HCT116 (cell line): ENCODE results near the gene DENND5B. TPM values are rescaled to one million over a fixed set of nuclear protein-coding genes. Genes with fewer than 3 reads are reported as not detected.
"Not testable (repeated sequence)": the region's sequence is repeated elsewhere in the genome, so short reads cannot be mapped to it uniquely, and the experiment has no call there.

Source experiments
- ATAC-seq: fragments of 200-7000 bp; cut with Tn5 transposase; 2 replicates; pipeline ENCODE4 v1.9.1; 2020; ENCODE audit warnings: mild to moderate bottlenecking, moderate library complexity
- BruUV-seq: library from RNA; stranded (reverse); fragments of 400-500 nt; replicated peaks from 2 replicates; lab custom pipeline; 2021; lab: Mats Ljungman, UMichigan
- CTCF ChIA-PET: fragments of 300-600 bp; sonication (Branson Sonifier 250); formaldehyde crosslinking; loops from one replicate; lab custom pipeline; 2021; ENCODE audit warnings: antibody characterized with exemption; lab: Charles Lee
- POLR2A ChIA-PET: fragments of 300-600, 350-600 bp; sonication (Branson Sonifier 250); formaldehyde crosslinking; loops from one replicate; lab custom pipeline; 2021; ENCODE audit warnings: antibody characterized with exemption; lab: Charles Lee
- RAD21 ChIA-PET, 2 experiments: fragments of 300-600 bp; sonication (Branson Sonifier 250); formaldehyde crosslinking; loops; one replicate each; lab custom pipeline; 2023; ENCODE audit warnings: low total read pairs in 2 of 2; ENCODE audit not compliant: uncharacterized antibody in 2 of 2, unreplicated experiment in 2 of 2, low non-redundant PET in 1 of 2; lab: Charles Lee
- DNase-seq: peaks from one replicate; pipeline ENCODE4 v3.0.0-alpha.2; 2010; ENCODE audit warnings: low read depth, low spot score
- H2AFZ ChIP-seq: fragments of 200-600 bp; shearing (Covaris generic), sonication (generic); 2 replicates; pipeline ENCODE4 v1.6.1; 2017; ENCODE audit warnings: low read depth, mixed run types, mixed read lengths, antibody characterized with exemption, low read length; ENCODE audit not compliant: poor library complexity, severe bottlenecking
- H3K27ac ChIP-seq: 2 replicates; pipeline ENCODE4 v1.5.1; 2012; ENCODE audit warnings: low read depth, low read length
- H3K27me3 ChIP-seq: fragments of 200-600 bp; sonication (generic); 2 replicates; pipeline ENCODE4 v1.6.1; 2016; ENCODE audit warnings: mixed run types, low read length, mixed read lengths; ENCODE audit not compliant: insufficient read depth
- H3K36me3 ChIP-seq, 2 experiments: fragments of 200-500 bp in 1 of 2; fragments of 200-600 bp in 1 of 2; sonication (Bioruptor generic) in 1 of 2; sonication (generic) in 1 of 2; 2 replicates each; pipeline versions ENCODE4 v1.5.1 to v1.6.1; 2014 to 2016; ENCODE audit warnings: low read length in 2 of 2, inconsistent platforms in 1 of 2, mixed read lengths in 1 of 2, mixed run types in 1 of 2; ENCODE audit not compliant: insufficient read depth in 2 of 2, control insufficient read depth in 1 of 2
- H3K4me1 ChIP-seq, 2 experiments: fragments of 200-600 bp in 1 of 2; sonication (generic) in 1 of 2; 2 replicates each; pipeline versions ENCODE4 v1.5.1 to v1.6.1; 2012 to 2017; ENCODE audit warnings: low read length in 2 of 2, inconsistent platforms in 1 of 2, mild to moderate bottlenecking in 1 of 2, mixed read lengths in 1 of 2, mixed run types in 1 of 2, moderate library complexity in 1 of 2; ENCODE audit not compliant: insufficient read depth in 2 of 2, control insufficient read depth in 1 of 2
- H3K4me2 ChIP-seq: fragments of 200-600 bp; sonication (generic); 2 replicates; pipeline ENCODE4 v1.6.1; 2017; ENCODE audit warnings: mixed run types, low read length, mixed read lengths
- H3K4me3 ChIP-seq, 2 experiments: fragments of 200-600 bp in 1 of 2; sonication (generic) in 1 of 2; replicated peaks in 1 of 2; 2 replicates each; pipeline ENCODE4 v1.5.1; 2011 to 2016; ENCODE audit warnings: low read length in 2 of 2, control low read depth in 1 of 2, low read depth in 1 of 2, mild to moderate bottlenecking in 1 of 2, mixed read lengths in 1 of 2, mixed run types in 1 of 2
- H3K79me2 ChIP-seq: fragments of 200-600 bp; sonication (generic); 2 replicates; pipeline ENCODE4 v1.6.1; 2017; ENCODE audit warnings: mild to moderate bottlenecking, mixed run types, low read length, moderate library complexity, mixed read lengths; ENCODE audit not compliant: insufficient read depth
- H3K9ac ChIP-seq: fragments of 200-600 bp; sonication (generic); 2 replicates; pipeline ENCODE4 v1.6.1; 2016; ENCODE audit warnings: low read length, mixed read lengths
- H3K9me2 ChIP-seq: fragments of 200-600 bp; sonication (generic), shearing (Covaris generic); 2 replicates; pipeline ENCODE4 v1.6.1; 2017; ENCODE audit warnings: mixed run types, mild to moderate bottlenecking, moderate library complexity; ENCODE audit not compliant: insufficient read depth
- H3K9me3 ChIP-seq, 2 experiments: fragments of 200-500 bp in 1 of 2; fragments of 200-600 bp in 1 of 2; sonication (Bioruptor generic) in 1 of 2; sonication (generic) in 1 of 2; 2 replicates each; pipeline ENCODE4 v1.6.1; 2014 to 2017; ENCODE audit warnings: low read length in 2 of 2, mixed read lengths in 2 of 2, inconsistent platforms in 1 of 2, low read depth in 1 of 2, mild to moderate bottlenecking in 1 of 2, mixed run types in 1 of 2, moderate library complexity in 1 of 2; ENCODE audit not compliant: control insufficient read depth in 1 of 2, insufficient read depth in 1 of 2
- H4K20me1 ChIP-seq: fragments of 200-600 bp; sonication (generic), shearing (Covaris generic); 2 replicates; pipeline ENCODE4 v1.6.1; 2017; ENCODE audit warnings: mixed run types, mild to moderate bottlenecking, moderate library complexity; ENCODE audit not compliant: insufficient read depth
- CTCF ChIP-seq, 3 experiments: fragments of 200-600 bp in 1 of 3; sonication (generic) in 1 of 3; IDR thresholded peaks in 2 of 3; conservative IDR thresholded peaks in 1 of 3; 2 replicates each; pipeline ENCODE4 v1.5.1; 2012 to 2017; ENCODE audit warnings: low read depth in 2 of 3, low read length in 2 of 3, antibody characterized with exemption in 1 of 3, borderline replicate concordance in 1 of 3, control low read depth in 1 of 3, mild to moderate bottlenecking in 1 of 3, mixed read lengths in 1 of 3, mixed run types in 1 of 3, moderate library complexity in 1 of 3; ENCODE audit not compliant: insufficient read depth in 1 of 3
- RAD21 ChIP-seq: IDR thresholded peaks from 2 replicates; pipeline ENCODE4 v1.6.1; 2012; ENCODE audit warnings: low read depth, mild to moderate bottlenecking
- intact Hi-C: fragments of 100-400 bp; cut with micrococcal nuclease; formaldehyde crosslinking; loops from 2 replicates; pipeline ENCODE4 v1.10.0; 2022
- total RNA-seq: library from RNA; stranded (reverse); gene quantifications from one replicate; pipeline ENCODE4 v1.2.1, GENCODE V29; 2021; ENCODE audit not compliant: unreplicated experiment

DENND5B gene
- total RNA-seq, 1 experiment from 2014 or later = 19.2 TPM

GRCh38 chr12:31403099-31403607 lies 187.8 kb downstream of the DENND5B start:
- ChIA-PET RAD21 (interaction anchor here (0.6 to 1.8 kb wide), 17 partner anchors 12 to 324 kb away, joined by 3 to 11 read pairs (median 4); no protein-coding TSS in a partner anchor), CTCF (interaction anchor here (0.5 to 3.8 kb wide), 18 partner anchors 8 to 1352 kb away, joined by 3 to 54 read pairs (median 4); partner anchors contain the start of genes ETFBKMT, SINHCAF and YARS2)
- peak overlapping the region; percentile 19; the same call in 1 of the 2 replicates for H3K4me2 ChIP-seq

More at GRCh38 chr12:31403099-31403607, 187.8 kb downstream of the DENND5B start:
- 0 out of 2 replicates have a peak overlapping the region, but pooled peaks have one; percentile 32 for H3K27ac ChIP-seq
- H3K36me3 ChIP-seq, H3K9ac ChIP-seq, BruUV-seq, H4K20me1 ChIP-seq, H3K9me2 ChIP-seq, H2AFZ ChIP-seq, H3K79me2 ChIP-seq, POLR2A ChIA-PET, H3K27me3 ChIP-seq, H3K4me3 ChIP-seq, H3K4me1 ChIP-seq, H3K9me3 ChIP-seq: not testable (repeated sequence)
- ATAC-seq = peak; percentile 97
- intact Hi-C loops = loop anchor here (1.0 to 5.0 kb wide), 2 partner anchors 233 to 909 kb away; no protein-coding TSS in a partner anchor
- peak; percentile 79 for DNase-seq
- TF ChIP-seq CTCF (IDR thresholded peaks at IDR 0.05 in 2 of 3, conservative IDR thresholded peaks at IDR 0.05 in 1 of 3; ENCODE audit: borderline replicate concordance in 1 of 3, insufficient read depth in 1 of 3, low read depth in 2 of 3, low read length in 2 of 3) (peak; percentile 85 to 90 (median 85)), RAD21 (peak; percentile 95)
